Stimulated activated CD4-positive, alpha-beta T cell treated with anti-CD3 and anti-CD28 coated beads, Interleukin-4, amount 100 ng/mL, for 48 hours (primary cell): ENCODE measurements around the gene UGT8.

Source experiments
- DNase-seq, 2 donors: peaks; one replicate each; pipeline ENCODE4 v3.0.0-alpha.2; 2020; ENCODE audit warnings: low read depth in 2 of 2

The UGT8 gene

DNA sequence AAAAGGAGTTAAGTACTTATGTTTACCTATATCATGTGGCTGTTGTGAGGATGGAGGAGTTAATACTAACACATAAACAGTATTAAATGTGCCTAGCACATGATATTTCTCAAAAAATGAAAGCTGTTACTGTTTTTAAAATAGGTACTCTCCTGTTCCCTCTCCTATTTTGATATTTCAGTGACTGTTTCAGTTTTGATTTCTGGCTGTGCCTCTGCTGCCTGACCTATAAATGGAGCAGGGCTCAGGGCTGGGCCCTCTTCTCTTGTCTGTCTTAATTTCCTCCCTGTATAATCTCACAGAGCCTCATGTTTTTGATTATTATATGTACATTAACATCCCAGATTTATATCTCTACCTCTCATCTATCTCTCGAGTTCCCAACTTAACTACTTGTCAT, 93.3 kb downstream of the UGT8 start:
- DNase-seq, result no peak

- DNase-seq, result no peak
Measured at GRCh38 chr4:114692958-114693357, 94.4 kb downstream of the UGT8 start.

- DNase-seq, result no peak
Measured at GRCh38 chr4:114694770-114695169, 96.2 kb downstream of the UGT8 start.

- no peak for DNase-seq
Measured at GRCh38 chr4:114698231-114698630, 99.6 kb downstream of the UGT8 start.

DNA sequence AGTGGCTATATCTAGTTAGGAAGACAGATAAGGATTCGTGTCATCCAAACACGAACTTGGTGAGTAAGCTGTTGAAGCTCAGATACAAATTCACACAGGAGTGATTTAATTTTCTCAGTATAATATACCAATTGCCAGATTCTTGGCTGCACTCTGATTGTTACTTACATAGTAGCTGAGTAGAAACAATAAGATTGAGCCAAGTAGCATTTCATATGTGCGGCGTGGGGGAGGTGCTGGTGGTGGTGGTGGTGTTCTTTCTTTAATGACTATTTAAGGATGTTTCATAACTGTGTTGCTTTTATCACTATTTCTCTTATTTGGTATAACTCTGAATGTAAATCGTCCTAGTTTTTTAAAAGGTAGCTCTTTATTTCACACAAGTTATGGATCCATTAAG, 102.9 kb downstream of the UGT8 start:
- DNase-seq, result no peak

- no peak for DNase-seq
Measured at GRCh38 chr4:114717432-114717831, 118.8 kb downstream of the UGT8 start.

DNA sequence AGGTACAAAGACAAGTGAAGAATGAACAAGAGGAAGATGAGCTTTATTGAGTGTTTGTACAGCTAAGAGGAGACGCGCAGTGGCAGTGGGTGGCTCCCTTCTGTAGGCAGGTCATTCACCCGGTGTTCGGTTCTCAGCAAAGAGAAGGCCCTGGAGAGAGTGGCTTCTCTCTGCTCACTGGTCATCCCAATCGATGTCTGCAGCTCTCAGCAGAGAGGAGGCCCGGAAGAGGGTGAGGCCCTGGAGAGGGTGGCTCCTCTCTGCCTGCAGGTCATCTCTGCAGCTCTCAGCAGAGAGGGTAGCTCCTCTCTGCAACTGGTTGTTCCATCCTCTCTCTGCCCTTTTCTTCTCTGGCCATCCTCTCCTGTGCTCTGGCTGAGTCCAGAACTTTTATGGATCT, 126.5 kb downstream of the UGT8 start:
- no peak for DNase-seq

- no peak for DNase-seq
Measured at GRCh38 chr4:114727461-114727860, 128.9 kb downstream of the UGT8 start.
